Epithelial cell of esophagus (primary cell): ENCODE measurements around the gene PIK3R6.
"Not testable (repeated sequence)": the region's sequence is repeated elsewhere in the genome, so short reads cannot be mapped to it uniquely, and the experiment has no call there.

ENCODE experiments used
- DNase-seq: peaks from one replicate; pipeline ENCODE4 v3.0.0; 2010; ENCODE audit warnings: low read depth
- H3K4me3 ChIP-seq: 2 replicates; pipeline ENCODE4 v1.5.1; 2011; ENCODE audit warnings: mild to moderate bottlenecking, low read length, control low read depth
- TF ChIP-seq, protein P1 (sequence below): IDR thresholded peaks from 2 replicates; pipeline ENCODE4 v1.5.1; 2011; ENCODE audit warnings: low read depth, mild to moderate bottlenecking, low read length, control low read depth, inconsistent platforms; ENCODE audit not compliant: insufficient read depth; ENCODE audit errors: missing control alignments

Gene PIK3R6

DNA sequence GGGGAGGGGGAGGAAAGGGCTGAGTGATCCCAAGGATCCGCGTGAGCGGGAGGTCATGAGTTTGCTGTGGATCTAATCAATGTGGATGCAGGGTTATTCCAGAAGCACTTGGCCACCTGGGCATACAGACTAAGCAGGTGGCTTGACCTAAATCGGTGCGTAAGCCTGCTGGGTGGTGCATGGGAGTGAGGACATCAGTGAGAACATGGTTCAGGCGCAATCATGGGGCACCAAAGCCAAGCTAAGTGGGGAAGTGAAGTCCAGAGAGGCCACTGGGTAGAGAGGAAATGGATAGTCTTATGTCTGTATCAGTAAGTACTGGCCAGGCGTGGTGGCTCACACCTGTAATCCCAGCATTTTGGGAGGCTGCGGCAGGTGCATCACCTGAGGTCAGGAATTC lies 49.4 kb downstream of the PIK3R6 start:
- TF ChIP-seq, protein P1, sequence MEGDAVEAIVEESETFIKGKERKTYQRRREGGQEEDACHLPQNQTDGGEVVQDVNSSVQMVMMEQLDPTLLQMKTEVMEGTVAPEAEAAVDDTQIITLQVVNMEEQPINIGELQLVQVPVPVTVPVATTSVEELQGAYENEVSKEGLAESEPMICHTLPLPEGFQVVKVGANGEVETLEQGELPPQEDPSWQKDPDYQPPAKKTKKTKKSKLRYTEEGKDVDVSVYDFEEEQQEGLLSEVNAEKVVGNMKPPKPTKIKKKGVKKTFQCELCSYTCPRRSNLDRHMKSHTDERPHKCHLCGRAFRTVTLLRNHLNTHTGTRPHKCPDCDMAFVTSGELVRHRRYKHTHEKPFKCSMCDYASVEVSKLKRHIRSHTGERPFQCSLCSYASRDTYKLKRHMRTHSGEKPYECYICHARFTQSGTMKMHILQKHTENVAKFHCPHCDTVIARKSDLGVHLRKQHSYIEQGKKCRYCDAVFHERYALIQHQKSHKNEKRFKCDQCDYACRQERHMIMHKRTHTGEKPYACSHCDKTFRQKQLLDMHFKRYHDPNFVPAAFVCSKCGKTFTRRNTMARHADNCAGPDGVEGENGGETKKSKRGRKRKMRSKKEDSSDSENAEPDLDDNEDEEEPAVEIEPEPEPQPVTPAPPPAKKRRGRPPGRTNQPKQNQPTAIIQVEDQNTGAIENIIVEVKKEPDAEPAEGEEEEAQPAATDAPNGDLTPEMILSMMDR, result no peak

DNA sequence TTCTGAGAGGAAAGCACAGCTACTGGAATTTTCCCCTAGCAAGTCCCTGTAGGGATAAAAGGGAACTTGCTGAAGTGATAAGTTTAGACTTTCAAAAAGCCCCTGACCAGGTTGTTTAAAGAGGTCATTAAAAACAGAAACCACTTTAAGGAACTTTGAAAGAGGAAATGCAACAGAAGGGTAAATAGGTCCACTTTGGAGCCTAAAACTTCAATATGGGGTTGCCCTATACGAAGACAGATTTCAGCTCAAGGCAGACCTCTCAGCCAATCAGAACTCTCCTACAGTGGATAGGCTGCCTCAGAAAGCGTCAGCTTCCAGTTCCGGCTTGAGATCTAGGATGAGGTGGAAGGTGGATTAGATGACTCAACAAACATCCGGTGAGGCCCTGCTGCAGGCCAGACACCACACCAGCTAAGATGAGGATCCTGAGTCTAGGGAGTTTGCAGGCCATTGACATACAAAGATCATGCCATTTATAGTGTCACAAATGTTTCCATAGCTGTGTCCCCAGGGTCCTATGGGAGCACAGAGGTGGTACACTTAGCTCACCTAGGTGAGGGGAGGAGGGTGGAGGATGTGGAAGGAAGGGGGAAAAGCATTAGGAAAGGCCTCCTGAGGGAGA lies 60.4 kb downstream of the PIK3R6 start:
- TF ChIP-seq, protein P1, result no peak
- no peak overlapping the region for H3K4me3 ChIP-seq
- DNase-seq, result peak; percentile 31

More for the DNA sequence above, 49.4 kb downstream of the PIK3R6 start:
- no peak overlapping the region for H3K4me3 ChIP-seq
- DNase-seq, result no peak

DNA sequence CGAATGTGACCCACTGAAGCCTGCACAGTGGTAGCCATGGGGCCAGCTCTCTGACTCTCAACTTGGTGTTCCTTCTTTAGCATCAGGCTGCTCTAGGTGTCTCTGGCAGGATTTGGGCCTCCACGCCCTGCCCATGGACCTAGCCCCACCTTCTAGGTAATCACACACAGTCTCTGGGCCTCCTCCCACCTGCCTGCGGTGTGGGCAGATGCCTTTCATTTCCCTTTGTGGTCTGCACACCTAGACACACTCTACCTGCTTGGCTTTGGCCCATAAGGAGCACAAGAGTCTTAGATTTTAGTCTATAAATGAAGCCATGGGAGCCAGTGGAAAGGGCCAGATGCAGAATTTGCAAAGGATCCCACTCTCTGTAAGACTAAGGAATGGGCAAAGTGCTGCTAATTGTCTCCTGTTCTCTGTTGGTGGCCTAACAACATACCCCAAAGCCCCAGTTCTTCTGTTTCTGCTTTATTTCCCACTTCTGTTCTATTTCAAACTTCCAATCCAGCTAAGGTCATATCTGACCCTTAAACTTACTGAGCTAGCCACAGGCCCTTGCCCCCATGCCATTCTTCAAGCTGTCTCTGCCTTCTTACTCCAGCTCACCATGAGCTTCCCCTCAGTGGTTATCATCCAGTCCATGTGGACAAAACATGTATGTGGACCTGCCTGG lies 61.1 kb downstream of the PIK3R6 start:
- TF ChIP-seq, protein P1, result no peak
- no peak overlapping the region for H3K4me3 ChIP-seq
- DNase-seq, result no peak

DNA sequence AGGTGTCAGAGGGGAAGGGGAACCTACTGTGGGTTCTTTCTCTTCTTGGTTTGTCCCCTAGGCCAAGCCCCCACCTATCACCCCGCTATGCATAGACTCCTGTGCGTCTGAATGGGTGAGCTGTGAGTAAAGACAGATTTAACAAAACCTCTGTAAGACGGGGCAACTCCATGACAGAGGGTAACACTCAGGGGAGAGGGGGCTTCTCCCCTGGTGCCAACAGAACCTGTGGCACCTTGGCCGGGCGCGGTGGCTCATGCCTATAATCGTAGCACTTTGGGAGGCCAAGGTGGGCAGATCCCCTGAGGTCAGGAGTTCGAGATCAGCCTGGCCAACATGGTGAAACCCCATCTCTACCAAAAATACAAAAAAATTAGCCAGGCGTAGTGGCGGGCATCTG lies 62.1 kb downstream of the PIK3R6 start:
- DNase-seq, H3K4me3 ChIP-seq: not testable (repeated sequence)

DNA sequence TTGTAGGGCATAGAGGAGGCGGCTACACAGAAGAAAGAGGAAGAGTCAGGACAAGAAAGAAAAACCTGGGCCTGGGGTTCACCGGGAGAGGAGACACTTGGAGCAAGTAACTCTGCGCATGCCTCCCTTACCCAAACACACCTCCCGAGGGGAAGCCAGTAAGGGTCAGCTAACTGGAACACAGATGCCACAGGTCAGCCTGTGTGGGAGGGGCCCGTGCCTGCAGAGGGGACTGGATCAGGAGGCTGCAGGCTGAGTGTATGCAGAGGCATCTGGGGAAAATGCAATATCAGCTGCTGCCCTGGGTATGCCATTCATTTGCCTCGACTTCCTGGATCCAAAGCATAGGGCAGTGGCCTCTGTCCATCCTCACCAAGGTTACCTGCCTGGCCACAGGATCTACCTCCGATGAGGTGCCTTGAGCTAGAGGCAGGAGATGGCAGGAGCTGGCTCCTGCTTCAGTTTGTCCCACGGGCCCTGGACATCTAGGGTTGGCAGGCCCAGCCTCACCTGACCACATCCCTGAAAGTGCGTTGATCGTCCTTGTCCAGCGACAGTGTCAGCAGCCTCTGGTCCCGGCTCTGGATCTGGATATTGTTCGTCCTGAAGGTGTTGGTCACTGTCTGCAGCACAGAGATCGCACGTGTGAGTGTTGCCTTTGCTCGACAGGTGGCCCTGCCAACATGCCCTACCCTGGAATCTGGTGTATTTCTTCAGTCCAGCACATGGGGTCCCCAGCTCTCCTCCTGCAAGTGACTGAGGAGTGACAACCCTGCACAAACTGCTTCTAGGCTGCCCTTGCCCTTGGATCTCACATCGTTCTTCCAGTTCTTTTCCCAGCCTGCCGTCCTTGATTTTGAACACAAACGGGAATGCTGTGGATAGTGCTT lies 63.7 kb downstream of the PIK3R6 start:
- no peak for DNase-seq
- H3K4me3 ChIP-seq, result no peak overlapping the region
- TF ChIP-seq, protein P1, result no peak

DNA sequence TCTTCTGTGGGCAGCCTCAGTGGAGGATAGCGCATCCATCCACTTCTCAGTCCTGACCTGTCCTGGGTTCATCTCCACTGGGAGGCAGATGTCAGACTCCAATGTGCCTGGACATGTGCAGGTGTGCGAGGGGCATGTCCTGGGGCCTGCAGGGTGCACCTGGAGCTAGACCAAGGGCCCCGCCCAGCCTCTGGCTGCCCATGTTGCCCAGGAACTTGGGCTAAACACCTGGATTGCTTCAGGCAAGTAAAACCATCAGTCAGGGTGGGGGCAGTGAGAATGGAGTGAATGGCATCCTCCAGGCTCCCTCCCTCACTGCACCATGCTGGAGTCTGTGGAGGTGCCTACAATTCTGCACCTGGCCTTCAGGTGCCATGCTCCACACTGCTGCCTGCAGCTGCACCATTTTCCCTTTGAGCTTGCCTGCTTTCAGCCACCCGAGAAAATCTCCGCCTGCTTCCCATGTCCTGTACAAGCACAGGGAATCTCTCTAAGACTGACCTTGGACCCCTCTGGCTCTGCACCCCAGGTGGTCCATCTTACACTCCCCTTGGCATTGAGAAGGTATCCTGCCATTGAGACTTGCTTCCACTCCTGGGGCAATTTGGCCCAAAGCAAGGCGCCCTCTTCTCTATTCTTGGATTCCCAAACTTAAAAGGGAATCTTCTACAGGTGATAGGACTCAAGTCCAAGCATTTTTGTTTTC lies 66.2 kb downstream of the PIK3R6 start:
- no peak for DNase-seq
- H3K4me3 ChIP-seq, result no peak overlapping the region
- TF ChIP-seq, protein P1, result no peak

DNA sequence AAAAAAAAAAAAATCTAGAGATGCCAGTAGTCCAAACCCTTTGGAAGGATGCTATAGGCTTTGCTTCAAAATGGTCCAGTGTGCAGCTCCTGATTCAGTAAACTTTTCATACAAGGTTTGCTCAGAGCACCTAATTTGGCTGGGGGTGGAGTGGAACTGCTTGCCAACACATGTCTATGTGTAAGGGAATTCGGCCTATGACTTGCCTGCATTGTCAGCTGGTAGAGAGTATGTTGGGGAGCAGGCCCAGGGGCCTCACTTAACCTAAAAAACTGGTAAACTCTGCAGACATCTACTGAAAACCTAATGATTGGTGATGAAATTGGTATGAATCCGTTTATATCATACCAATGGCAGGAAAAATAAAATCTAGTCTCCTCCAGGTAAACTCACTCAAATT lies 66.8 kb downstream of the PIK3R6 start:
- DNase-seq, result peak; percentile 9
- no peak overlapping the region for H3K4me3 ChIP-seq
- TF ChIP-seq, protein P1, result no peak
